H1 (cell line): ENCODE measurements around the gene NUP58. TPM values are rescaled to one million over a fixed set of nuclear protein-coding genes. Genes with fewer than 3 reads are reported as not detected.

Experiments used
- CTCF ChIA-PET: fragments of 300-600 bp; sonication (Branson Sonifier 250); formaldehyde crosslinking; loops from one replicate; lab custom pipeline; 2021; ENCODE audit not compliant: partially characterized antibody; lab: Charles Lee
- POLR2A ChIA-PET: fragments of 300-600 bp; sonication (Branson Sonifier 250); formaldehyde crosslinking; loops from one replicate; lab custom pipeline; 2021; ENCODE audit warnings: inconsistent platforms; ENCODE audit not compliant: partially characterized antibody; lab: Charles Lee
- DNase-seq, 2 experiments: peaks; one replicate each; pipeline versions ENCODE4 v3.0.0 to v3.0.0-alpha.2; 2010 to 2022; ENCODE audit warnings: low spot score in 2 of 2, low read depth in 1 of 2, mixed read lengths in 1 of 2
- FAIRE-seq: peaks from 2 replicates; lab custom pipeline; 2011; peaks lifted over from hg19 to GRCh38; lab: Jason Lieb, UNC
- H2AFZ ChIP-seq: 2 replicates; pipeline ENCODE4 v1.8.1; 2012; ENCODE audit warnings: low read length, inconsistent platforms
- H2AK5ac ChIP-seq: 2 replicates; pipeline ENCODE4 v1.6.1; 2013; ENCODE audit warnings: low read depth, low read length
- H2BK120ac ChIP-seq: replicated peaks from 2 replicates; pipeline ENCODE3; 2013; ENCODE audit warnings: low read depth, low read length, inconsistent platforms
- H2BK12ac ChIP-seq: 2 replicates; pipeline ENCODE4 v1.6.1; 2013; ENCODE audit warnings: low read depth, low read length
- H2BK15ac ChIP-seq: 2 replicates; pipeline ENCODE4 v1.6.1; 2013; ENCODE audit warnings: low read length
- H2BK20ac ChIP-seq: 2 replicates; pipeline ENCODE4 v1.6.1; 2013; ENCODE audit warnings: low read length
- H2BK5ac ChIP-seq: 2 replicates; pipeline ENCODE4 v1.6.1; 2013; ENCODE audit warnings: low read depth, low read length
- H3K14ac ChIP-seq: 2 replicates; pipeline ENCODE4 v1.6.1; 2013; ENCODE audit warnings: inconsistent platforms; ENCODE audit not compliant: insufficient read length
- H3K18ac ChIP-seq: 2 replicates; pipeline ENCODE4 v1.6.1; 2013; ENCODE audit warnings: low read length; ENCODE audit errors: extremely low read depth
- H3K23ac ChIP-seq: 2 replicates; pipeline ENCODE4 v1.6.1; 2013; ENCODE audit warnings: inconsistent platforms; ENCODE audit not compliant: insufficient read length
- H3K23me2 ChIP-seq: 2 replicates; pipeline ENCODE4 v1.6.1; 2013; ENCODE audit warnings: low read depth, low read length
- H3K27ac ChIP-seq: 2 replicates; pipeline ENCODE4 v1.6.1; 2011; ENCODE audit warnings: low read depth, low read length, inconsistent platforms
- H3K27me3 ChIP-seq, 4 experiments: replicated peaks in 1 of 4; 1 replicate in 1 of 4; 2 replicates in 3 of 4; pipeline versions ENCODE4 v1.6.1 to v1.8.1; 2011 to 2013; ENCODE audit warnings: low read length in 3 of 4, mild to moderate bottlenecking in 3 of 4, inconsistent platforms in 2 of 4, mixed read lengths in 2 of 4, moderate library complexity in 1 of 4; ENCODE audit not compliant: control insufficient read depth in 3 of 4, insufficient read depth in 3 of 4; ENCODE audit errors: extremely low read depth in 1 of 4
- H3K36me3 ChIP-seq, 4 experiments: 2 replicates each; pipeline versions ENCODE4 v1.6.1 to v1.8.1; 2011 to 2013; ENCODE audit warnings: mild to moderate bottlenecking in 4 of 4, low read length in 3 of 4, moderate library complexity in 2 of 4, control low read depth in 1 of 4, inconsistent platforms in 1 of 4; ENCODE audit not compliant: insufficient read depth in 4 of 4, control insufficient read depth in 2 of 4
- H3K4ac ChIP-seq: replicated peaks from 2 replicates; pipeline ENCODE3; 2013; ENCODE audit warnings: low read length, low read depth, mixed read lengths, inconsistent platforms; ENCODE audit not compliant: insufficient read length
- H3K4me1 ChIP-seq, 4 experiments: replicated peaks in 1 of 4; 1 replicate in 1 of 4; 2 replicates in 3 of 4; pipeline versions ENCODE4 v1.6.1 to v1.8.1; 2011 to 2013; ENCODE audit warnings: low read length in 3 of 4, inconsistent platforms in 2 of 4, mixed read lengths in 1 of 4; ENCODE audit not compliant: insufficient read depth in 4 of 4, control insufficient read depth in 3 of 4
- H3K4me2 ChIP-seq, 2 experiments: 2 replicates each; pipeline versions ENCODE4 v1.6.1 to v1.8.1; 2011 to 2013; ENCODE audit warnings: low read depth in 2 of 2, low read length in 2 of 2, control low read depth in 1 of 2, inconsistent platforms in 1 of 2, mild to moderate bottlenecking in 1 of 2; ENCODE audit not compliant: insufficient read depth in 1 of 2
- H3K4me3 ChIP-seq, 4 experiments: fragments of 200-600, 300-600 bp in 1 of 4; sonication (generic), shearing (Covaris generic), sonication (Bioruptor Twin) in 1 of 4; 2 replicates each; pipeline versions ENCODE4 v1.5.1 to v1.8.1; 2011 to 2016; ENCODE audit warnings: low read length in 4 of 4, low read depth in 3 of 4, control low read depth in 2 of 4, inconsistent platforms in 2 of 4, mild to moderate bottlenecking in 2 of 4, mixed read lengths in 1 of 4, moderate library complexity in 1 of 4; ENCODE audit not compliant: insufficient read depth in 2 of 4; ENCODE audit errors: extremely low read depth in 1 of 4
- H3K56ac ChIP-seq: replicated peaks from 2 replicates; pipeline ENCODE3; 2013; ENCODE audit warnings: low read depth, mild to moderate bottlenecking, mixed read lengths, low read length, inconsistent platforms; ENCODE audit not compliant: insufficient read length
- H3K79me1 ChIP-seq: 2 replicates; pipeline ENCODE4 v1.6.1; 2013; ENCODE audit warnings: low read depth, low read length, control low read depth
- H3K79me2 ChIP-seq, 2 experiments: 2 replicates each; pipeline versions ENCODE4 v1.6.1 to v1.8.1; 2012 to 2013; ENCODE audit warnings: low read length in 2 of 2, mild to moderate bottlenecking in 2 of 2, inconsistent platforms in 1 of 2; ENCODE audit not compliant: insufficient read depth in 2 of 2, control insufficient read depth in 1 of 2
- H3K9ac ChIP-seq, 4 experiments: replicated peaks in 1 of 4; 1 replicate in 1 of 4; 2 replicates in 3 of 4; pipeline versions ENCODE4 v1.6.1 to v1.8.1; 2011 to 2013; ENCODE audit warnings: low read depth in 3 of 4, low read length in 3 of 4, control low read depth in 2 of 4, mild to moderate bottlenecking in 2 of 4, moderate library complexity in 2 of 4, inconsistent platforms in 1 of 4; ENCODE audit errors: extremely low read depth in 1 of 4
- H3K9me3 ChIP-seq, 2 experiments: 2 replicates each; pipeline versions ENCODE4 v1.6.1 to v1.8.1; 2012 to 2013; ENCODE audit warnings: mild to moderate bottlenecking in 2 of 2, moderate library complexity in 2 of 2, control low read depth in 1 of 2, inconsistent platforms in 1 of 2, low read depth in 1 of 2, low read length in 1 of 2, mixed read lengths in 1 of 2; ENCODE audit not compliant: insufficient read depth in 2 of 2
- H4K20me1 ChIP-seq, 2 experiments: replicated peaks in 1 of 2; 2 replicates each; pipeline versions ENCODE3 to v1.8.1; 2011 to 2013; ENCODE audit warnings: inconsistent platforms in 2 of 2, low read length in 2 of 2, mild to moderate bottlenecking in 1 of 2; ENCODE audit not compliant: insufficient read depth in 2 of 2, control insufficient read depth in 1 of 2
- H4K5ac ChIP-seq: 2 replicates; pipeline ENCODE4 v1.6.1; 2013; ENCODE audit warnings: low read length, low read depth, mixed read lengths, inconsistent platforms; ENCODE audit not compliant: insufficient read length
- H4K8ac ChIP-seq: 2 replicates; pipeline ENCODE4 v1.8.0; 2013; ENCODE audit warnings: mild to moderate bottlenecking, moderate library complexity, low read length, inconsistent platforms; ENCODE audit not compliant: insufficient read depth; ENCODE audit errors: extremely low read depth
- H4K91ac ChIP-seq: replicated peaks from 2 replicates; pipeline ENCODE3; 2013; ENCODE audit warnings: low read length, mixed read lengths, inconsistent platforms; ENCODE audit not compliant: insufficient read length
- ATF3 ChIP-seq: IDR thresholded peaks from 2 replicates; pipeline ENCODE4 v1.6.1; 2011; ENCODE audit warnings: low read depth, mild to moderate bottlenecking, low read length; ENCODE audit not compliant: insufficient read depth
- BRCA1 ChIP-seq: IDR thresholded peaks from 2 replicates; pipeline ENCODE4 v1.6.1; 2012; ENCODE audit warnings: low read depth, low read length, improper control_type of control experiment
- CTBP2 ChIP-seq: IDR thresholded peaks from 2 replicates; pipeline ENCODE4 v1.7.0; 2011; ENCODE audit warnings: borderline replicate concordance, mild to moderate bottlenecking, moderate library complexity, mixed read lengths, low read length; ENCODE audit not compliant: insufficient read depth, insufficient read length
- CTCF ChIP-seq, 3 experiments: IDR thresholded peaks; 1 replicate in 2 of 3; 2 replicates in 1 of 3; pipeline versions ENCODE4 v1.5.1 to v1.6.1; 2011; ENCODE audit warnings: low read length in 3 of 3, mild to moderate bottlenecking in 3 of 3, inconsistent platforms in 2 of 3, low read depth in 1 of 3, moderate library complexity in 1 of 3; ENCODE audit not compliant: insufficient read depth in 1 of 3; ENCODE audit errors: control extremely low read depth in 1 of 3
- NRF1 ChIP-seq: IDR thresholded peaks from 2 replicates; pipeline ENCODE4 v1.6.1; 2011; ENCODE audit warnings: mild to moderate bottlenecking, low read depth, low read length, improper control_type of control experiment
- SIRT6 ChIP-seq: IDR thresholded peaks from one replicate; pipeline ENCODE4 v1.7.1; 2012; ENCODE audit warnings: low read length, inconsistent platforms
- SRF ChIP-seq: IDR thresholded peaks from 2 replicates; pipeline ENCODE4 v1.6.1; 2011; ENCODE audit warnings: mild to moderate bottlenecking, low read depth, low read length, moderate library complexity
- WGBS, 2 experiments: shearing (Covaris generic) in 1 of 2; methylation state at CpG; one replicate each; pipeline versions ENCODE4 v1.1.6 to v1.1.7; 2013 to 2015; ENCODE audit warnings: low lambda C conversion rate in 2 of 2, mixed read lengths in 2 of 2, inconsistent platforms in 1 of 2, low coverage in 1 of 2, missing lambda C conversion rate in 1 of 2; ENCODE audit not compliant: insufficient replicate concordance in 2 of 2, insufficient coverage in 1 of 2, insufficient read length in 1 of 2; ENCODE audit errors: extremely low coverage in 1 of 2, missing lambda C conversion rate in 1 of 2; 5-methylcytosine and 5-hydroxymethylcytosine counted together
- polyA plus RNA-seq, 7 experiments: library from polyadenylated mRNA; depleted of rRNA in 3 of 7; stranded (reverse) in 5 of 7; unstranded in 2 of 7; fragments of >200 nt in 5 of 7; fragments of 200-250 nt in 2 of 7; gene quantifications; 1 replicate in 5 of 7; 2 replicates in 1 of 7; 4 replicates in 1 of 7; pipeline versions ENCODE4 v1.2.1 to v1.2.3, GENCODE V29; 2011 to 2013; ENCODE audit warnings: missing spikeins in 2 of 7, mixed read lengths in 2 of 7
- total RNA-seq: library from RNA; stranded (reverse); fragmentation: NEBNext Ultra II Directional; extraction: Animal tissue kit (Norgen Biotek cat#: 25700); gene quantifications from 2 replicates; pipeline ENCODE4 v1.2.1, GENCODE V29; 2021

NUP58 gene
- total and polyA plus RNA-seq, 2 of the 8 experiments (the other 6 are each of a cell fraction or from before 2014, with no cell fraction given): 35.0 to 53.8 TPM

DNA sequence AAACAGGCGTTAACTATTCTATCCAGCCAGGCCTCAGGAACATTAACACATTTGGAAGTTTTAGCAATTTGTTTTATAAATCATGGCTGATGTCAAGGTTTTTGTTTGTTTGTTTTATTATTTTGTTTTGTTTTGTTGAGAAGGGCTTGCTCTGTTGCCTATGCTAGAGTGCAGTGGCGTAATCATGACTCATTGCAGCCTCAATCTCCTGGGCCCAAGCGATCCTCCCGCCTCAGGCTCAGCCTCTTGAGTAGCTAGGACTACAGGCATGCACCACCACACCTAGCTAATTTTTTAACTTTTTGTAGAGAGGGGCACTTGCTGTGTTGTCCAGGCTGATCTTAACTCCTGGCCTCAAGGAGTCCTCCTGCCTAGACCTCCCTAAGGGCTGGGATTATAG is 28.3 kb downstream of the NUP58 start:
- Histone ChIP-seq H2AK5ac (no peak overlapping the region), H3K18ac (no peak overlapping the region), H2BK20ac (no peak overlapping the region), H3K4me3 (no peak overlapping the region), H2BK15ac (no peak overlapping the region), H2BK5ac (no peak overlapping the region), H4K91ac (no peak overlapping the region), H3K79me1 (no peaks in the 10 kb centered on the region), H3K56ac (no peak overlapping the region), H2AFZ (no peak overlapping the region), H4K20me1 (peaks cover 0 to 2% of the 10 kb centered on the region in 2 experiments), H3K23me2 (no peaks in the 10 kb centered on the region), H4K8ac (no peak overlapping the region), H3K27ac (no peak overlapping the region), H3K27me3 (no peaks in the 10 kb centered on the region), H2BK120ac (no peak overlapping the region), H3K23ac (no peak overlapping the region), H3K36me3 (peaks cover 10 to 78% (median 50%) of the 10 kb centered on the region in 4 experiments), H3K79me2 (no peaks in the 10 kb centered on the region), H3K4me1 (no peaks in the 10 kb centered on the region), H3K9ac (no peak overlapping the region), H3K9me3 (no peaks in the 10 kb centered on the region), H3K4me2 (no peak overlapping the region), H3K4ac (no peak overlapping the region), H4K5ac (no peak overlapping the region), H2BK12ac (no peak overlapping the region), H3K14ac (no peak overlapping the region)
- FAIRE-seq: no peak
- TF ChIP-seq ATF3 (no peak), NRF1 (no peak), SRF (no peak), CTBP2 (no peak), BRCA1 (no peak), CTCF (IDR thresholded peaks at IDR 0.05; ENCODE audit: control extremely low read depth in 1 of 3, insufficient read depth in 1 of 3, low read depth in 1 of 3, low read length in 3 of 3) (no peak), SIRT6 (no peak)
- ChIA-PET CTCF (no interaction called here), POLR2A (interaction anchor here (1.0 kb wide), 1 partner anchor 11 kb away, joined by 3 read pairs; no protein-coding TSS in a partner anchor)
- WGBS, 2 experiments: 94% methylated on average over 4 of the region's 4 CpGs; no CpG with 5 or more reads in 1 of the 2 experiments
- no peak for DNase-seq
